ENCODE measurements around the gene HDAC8.

The HDAC8 gene

DNA sequence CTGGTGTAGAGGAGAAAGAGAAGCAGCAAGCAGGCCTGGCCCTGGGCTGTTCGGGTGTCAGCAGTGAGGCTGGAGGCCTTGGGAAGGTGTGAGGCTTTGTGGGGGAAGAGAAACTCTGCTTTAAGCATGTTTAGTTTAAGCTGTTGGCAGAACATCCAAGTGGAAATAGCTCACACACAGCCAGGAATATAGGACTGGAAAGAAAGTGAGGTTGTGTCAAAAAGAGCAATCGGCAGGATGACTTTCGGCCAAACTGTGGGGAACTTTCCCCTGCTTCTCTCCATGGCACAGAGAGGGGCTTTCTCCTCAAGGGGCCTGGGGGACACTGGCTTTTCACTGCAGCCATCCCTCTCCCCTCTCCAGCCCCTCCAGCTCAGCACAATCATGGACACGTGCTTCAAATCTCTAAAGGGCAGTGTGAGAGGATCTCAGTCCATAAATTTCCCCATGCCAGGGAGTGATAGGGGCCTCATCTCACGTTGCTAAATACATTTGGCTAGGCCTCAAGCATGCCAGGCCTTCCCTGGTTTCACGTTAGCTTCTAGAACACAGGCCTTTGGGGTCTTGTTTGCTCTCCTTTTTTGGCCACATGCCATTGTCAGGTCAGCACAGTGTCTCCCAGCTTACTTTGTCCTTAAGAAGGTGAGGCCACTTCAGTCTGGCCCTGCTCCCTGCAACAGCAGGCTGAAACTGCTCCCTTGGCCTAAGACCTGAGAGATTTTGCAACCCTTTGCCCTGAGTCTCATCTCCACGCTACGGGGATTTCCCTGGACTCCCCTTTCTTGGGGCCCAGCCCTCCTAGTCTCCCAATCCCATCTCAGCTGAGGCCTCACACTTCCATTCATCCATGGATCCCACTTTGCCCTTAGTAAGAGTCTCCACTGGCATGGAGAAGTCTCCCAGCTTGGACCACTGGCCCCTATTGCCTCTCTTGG, 258.7 kb downstream of the HDAC8 start:
- no peak for FAIRE-seq

DNA sequence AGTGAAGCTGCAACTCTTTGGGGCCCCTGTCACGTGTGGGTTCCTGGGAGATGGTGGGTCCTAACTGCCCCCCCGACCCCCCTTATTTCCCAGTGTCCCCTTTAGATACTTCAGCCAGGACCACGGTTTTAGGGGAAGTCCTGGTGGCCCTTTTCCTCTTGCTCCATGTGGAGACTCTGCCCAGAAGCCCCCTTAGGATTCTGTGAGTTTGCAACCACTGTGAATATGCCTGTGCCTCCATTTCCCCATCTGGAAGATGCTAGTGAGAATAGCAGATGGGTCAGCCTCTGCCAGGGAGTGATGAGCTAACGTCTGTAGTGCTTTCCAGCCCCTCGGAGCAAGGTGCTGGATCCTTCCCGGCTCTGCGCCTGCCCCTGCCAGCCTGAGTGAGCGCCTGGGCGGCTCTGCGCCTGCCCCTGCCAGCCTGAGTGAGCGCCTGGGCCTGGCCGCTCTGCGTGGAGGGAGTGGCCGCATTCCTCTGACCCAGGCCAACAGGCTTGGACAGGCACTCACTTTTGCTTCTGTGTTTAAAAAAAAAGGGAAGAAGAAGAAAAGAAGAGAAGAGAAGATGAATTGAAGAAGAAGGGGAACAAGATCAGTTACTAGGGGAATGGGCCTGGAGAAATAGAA, 260.2 kb downstream of the HDAC8 start:
- no peak for FAIRE-seq

DNA sequence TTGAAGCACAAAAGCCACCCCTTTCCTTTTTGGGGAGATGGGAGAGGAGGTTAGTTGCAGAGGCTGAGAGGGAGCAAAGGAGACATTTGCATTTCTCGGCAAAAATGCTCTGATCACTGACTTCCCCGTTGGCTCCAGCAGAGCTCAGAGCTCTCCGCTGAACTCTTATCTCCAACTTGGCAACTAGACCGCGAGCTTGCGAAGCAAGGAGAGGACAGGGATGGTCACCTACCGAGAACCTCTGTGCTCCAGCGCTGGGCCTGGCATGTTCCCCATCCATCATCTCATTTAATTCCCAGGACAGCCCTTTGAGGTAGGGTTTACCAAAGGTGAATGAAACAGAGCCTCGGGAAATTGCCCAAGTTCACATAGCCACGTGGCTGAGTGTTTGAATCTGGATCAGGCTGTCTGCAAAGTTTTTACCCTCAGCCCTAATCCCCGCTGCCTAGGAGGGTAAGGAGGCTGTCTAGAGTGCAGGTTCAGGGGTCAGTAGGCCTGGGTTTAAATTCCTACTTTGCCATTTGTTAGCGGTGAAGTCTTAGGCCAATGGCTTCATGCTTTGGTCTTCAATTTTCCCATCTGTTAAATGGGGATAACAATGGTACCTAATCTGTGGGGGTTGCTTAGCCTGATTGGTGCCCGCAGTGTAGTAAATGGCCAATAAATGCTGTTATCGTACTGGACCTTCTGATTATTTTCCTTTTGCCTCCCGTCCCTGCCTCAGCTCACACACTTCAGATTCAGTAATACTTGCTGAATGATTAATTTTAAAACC, 263.2 kb downstream of the HDAC8 start:
- no peak for FAIRE-seq

GRCh38 chrX:72308566-72309296, 263.9 kb downstream of the HDAC8 start:
- FAIRE-seq, result no peak

DNA sequence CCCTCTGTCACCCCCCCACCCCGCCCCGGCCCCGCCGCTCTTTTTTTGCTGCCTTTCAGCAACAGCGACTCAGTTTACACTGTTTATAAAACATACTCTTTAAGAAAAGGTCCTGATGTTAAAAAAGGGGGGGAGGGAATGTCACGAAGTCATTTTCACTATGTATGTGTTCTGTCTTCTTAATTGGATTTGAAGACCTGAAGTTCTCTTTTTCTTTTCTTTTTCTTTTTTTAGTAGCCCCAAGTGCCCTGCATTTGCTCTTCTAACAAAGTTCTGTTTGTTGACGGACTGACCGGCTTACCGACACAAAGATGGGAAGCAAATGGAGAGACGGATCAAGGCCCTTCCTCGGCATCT, 264.5 kb downstream of the HDAC8 start:
- FAIRE-seq, result no peak

DNA sequence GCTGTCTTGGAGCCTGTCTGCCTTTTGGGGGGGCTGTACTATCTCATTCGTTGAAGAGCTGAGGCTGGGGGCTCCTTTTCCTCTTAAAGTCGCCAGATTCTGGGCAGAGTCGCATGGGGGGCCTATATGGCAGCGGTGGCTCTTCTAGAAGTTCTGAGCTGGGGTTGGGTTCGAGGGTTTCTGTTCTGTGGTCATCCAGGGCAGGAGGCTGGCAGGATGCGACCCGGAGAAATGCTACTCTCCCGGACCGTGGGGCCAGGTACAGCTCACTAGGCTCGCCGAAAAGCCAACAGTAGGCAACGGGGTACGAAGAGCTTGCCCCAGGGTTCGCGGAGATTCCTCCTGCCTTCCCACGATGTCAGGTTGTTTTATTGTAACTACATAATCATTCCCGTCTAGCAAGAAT, 265.0 kb downstream of the HDAC8 start:
- FAIRE-seq, result no peak

GRCh38 chrX:72306851-72307645, 265.6 kb downstream of the HDAC8 start:
- FAIRE-seq, result no peak

DNA sequence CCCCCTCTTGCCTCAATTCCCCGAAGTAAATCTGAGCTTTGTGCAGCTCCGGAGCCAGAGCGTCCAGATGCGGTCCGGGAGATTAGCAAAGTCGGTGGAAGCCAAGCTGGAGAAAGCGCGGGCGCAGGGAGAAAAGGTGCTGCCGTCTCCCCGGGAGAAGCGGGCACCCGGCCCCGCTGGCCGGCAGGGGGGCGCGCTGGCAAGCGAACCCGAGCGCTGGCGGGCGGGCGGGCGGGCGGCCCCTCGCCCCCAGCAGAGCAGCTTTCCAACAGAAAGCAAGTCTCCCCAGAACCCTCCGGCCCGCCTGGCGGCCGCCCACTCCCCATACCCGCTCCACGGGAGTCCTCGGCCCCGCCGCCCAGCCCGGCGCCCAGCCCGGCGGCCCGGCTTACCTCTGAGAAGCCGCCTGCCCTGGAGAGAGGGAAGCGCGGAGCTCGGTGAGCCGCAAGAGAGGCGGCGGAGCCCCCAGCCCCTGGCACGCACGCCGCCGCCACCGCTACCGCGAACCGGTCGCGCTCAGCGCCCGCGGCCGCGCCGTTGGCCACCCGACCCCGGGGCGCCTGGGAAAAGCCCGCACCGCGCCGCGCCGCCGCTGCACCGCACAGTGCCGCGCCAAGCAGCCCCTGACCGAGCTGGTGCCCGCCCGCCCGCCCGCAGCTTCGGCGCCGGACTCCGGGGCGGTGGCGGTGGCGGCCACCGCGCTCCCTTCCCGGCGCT, 266.4 kb downstream of the HDAC8 start:
- FAIRE-seq, result no peak

- FAIRE-seq, result no peak
These were observed 267.2 kb downstream of the HDAC8 start, which contains the start of gene CITED1 for GRCh38 chrX:72305286-72306084. Gene CITED1 (minus strand): TSS chrX:72305914. CDS start chrX:72302869, 3,045 bp downstream.

DNA sequence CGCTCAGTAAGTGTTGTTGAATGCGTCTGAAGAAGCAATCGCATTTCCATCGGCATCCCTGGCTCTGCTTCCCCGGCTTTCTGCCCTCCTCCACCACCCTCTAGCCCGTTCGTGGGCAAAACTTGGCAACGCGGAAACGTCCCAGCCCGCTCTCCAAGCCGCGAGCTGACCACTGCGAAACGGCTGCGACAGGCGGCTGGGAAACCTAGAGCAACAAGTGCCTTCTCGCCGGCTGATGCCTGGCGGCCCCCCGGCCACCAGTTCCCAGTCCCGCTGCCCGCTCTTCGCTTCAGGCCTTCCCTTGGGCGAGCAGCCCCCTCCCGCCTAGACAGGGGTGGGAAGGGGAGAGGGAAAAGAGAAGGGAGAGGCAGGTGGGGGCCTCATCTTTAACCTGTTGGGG, 267.8 kb downstream of the HDAC8 start:
- FAIRE-seq, result no peak

DNA sequence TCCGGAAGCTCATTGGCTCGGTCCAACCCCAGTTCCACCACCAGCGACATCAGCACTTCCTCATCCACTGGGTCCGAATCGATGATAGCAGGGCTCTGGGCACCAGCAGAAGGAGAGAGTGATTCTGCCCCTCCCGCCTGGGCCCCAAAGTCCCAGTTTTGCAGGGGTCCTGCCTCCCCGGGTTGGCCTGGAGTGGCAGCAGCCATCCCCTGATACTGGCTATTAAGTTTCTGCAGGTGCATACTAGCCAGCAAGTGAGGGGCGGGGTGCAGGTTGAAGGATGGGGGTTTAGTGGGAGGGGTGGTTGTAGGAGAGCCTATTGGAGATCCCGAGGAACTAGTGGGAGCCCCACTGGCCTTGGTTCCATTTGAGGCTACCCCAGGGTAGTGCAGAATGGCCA, 270.9 kb downstream of the HDAC8 start:
- no peak for FAIRE-seq

DNA sequence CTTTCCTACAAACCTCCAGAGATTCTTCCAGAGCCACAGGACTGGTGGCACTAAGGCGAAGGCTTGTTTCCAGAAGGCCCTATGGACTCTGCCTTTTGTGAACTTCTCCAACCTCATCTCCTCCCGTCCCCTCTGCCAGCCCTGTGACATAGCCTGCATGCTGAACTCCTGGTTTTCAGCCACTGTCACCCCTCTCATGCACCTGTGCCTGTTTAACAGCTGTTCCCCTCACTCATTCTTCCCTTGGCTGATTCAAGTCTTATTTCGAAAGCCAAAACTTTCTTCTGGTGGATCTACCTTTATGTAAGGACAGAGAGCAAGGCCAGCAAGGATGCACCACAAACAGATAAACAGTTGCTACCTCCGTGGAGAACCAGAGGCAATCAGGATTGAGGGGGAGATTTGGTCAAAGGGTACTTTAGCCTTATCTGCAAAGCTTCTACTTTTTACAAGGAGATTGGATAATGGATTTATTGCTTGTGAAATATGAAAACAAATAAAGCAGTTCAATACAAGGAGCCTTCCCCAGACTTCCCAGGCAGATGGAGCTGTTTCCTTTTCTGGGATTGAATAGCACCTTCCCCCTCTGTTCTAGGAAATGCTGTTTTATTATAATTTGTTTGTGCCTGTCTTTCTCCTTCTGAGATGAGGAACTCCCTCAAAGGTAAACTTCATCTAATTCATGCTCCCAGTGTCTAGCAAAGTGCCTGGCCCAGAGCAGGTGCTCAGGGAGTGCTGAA, 272.6 kb downstream of the HDAC8 start:
- no peak for FAIRE-seq

GRCh38 chrX:72297953-72298730, 274.5 kb downstream of the HDAC8 start:
- FAIRE-seq, result no peak

- peak; percentile 83 for FAIRE-seq
These were observed 275.7 kb downstream of the HDAC8 start for GRCh38 chrX:72296991-72297390.

- no peak for FAIRE-seq
These were observed 276.9 kb downstream of the HDAC8 start for GRCh38 chrX:72295745-72296144.

DNA sequence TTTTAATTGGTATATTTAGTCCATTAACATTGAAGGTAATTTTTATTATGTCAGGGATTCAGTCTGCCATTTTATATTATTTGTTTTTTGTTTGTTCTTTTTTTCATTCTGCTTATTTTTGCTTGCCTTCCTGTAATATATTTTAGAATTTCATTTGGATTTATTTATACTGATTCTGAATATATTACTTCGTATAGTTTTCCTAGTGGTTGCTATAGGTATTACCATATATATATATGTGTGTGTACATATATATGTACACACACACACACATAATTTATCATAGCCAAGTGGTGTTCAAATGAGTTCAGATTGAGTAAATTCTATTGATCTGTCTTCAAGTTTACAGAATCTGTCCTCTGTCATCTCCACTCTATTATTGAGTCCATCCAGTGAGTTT, 278.1 kb downstream of the HDAC8 start:
- peak; percentile 89 for FAIRE-seq

DNA sequence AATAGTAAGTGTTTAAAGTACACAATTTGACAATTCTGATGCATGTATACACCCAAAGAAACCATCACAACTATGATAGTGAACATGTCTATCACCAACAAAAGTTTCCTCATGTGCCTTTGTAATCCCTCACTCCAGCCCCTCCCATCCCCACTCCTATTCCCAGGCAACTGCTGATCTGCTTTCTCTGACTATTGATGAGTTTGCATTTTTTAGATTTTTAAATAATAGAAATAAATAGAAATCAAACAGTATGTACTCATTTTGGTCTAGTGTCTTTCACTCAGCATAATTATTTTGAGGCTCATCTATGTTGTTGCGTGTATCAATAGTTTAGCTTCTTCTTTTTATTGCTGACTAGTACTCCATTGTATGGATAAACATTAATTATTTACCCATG, 290.3 kb downstream of the HDAC8 start:
- FAIRE-seq, result no peak

DNA sequence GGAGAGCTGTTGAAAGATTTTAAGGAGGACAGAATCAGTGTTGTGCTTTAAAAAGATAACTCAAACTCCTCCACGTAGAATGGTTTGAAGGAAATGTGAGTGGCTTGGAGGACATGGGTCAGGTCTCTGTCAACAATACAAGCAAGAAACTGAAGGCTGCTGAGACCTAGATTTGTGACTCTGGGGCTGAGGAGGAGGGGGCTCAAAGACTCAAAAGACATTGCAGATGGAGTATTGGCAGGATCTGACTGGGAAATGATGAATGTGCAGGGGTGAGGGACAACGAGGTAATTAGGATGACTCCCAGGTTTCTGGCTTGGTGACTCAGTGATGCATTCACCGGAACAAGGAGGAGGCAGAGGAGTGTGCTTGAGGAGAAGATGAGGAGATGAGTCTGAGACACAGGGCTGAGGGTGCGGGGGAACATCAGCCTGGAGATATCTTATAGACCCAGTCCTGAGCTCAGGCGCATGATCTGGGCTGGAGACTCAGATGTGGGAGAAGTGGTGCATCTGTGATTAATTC, 292.3 kb downstream of the HDAC8 start:
- FAIRE-seq, result no peak
